NCI-H446 (cell line): Measurements from ENCODE around the gene NCOR1.
"Not testable (repeated sequence)": the region's sequence is repeated elsewhere in the genome, so short reads cannot be mapped to it uniquely, and the experiment has no call there.

Experiments used
- DNase-seq, 2 experiments: peaks; one replicate each; lab custom pipeline; 2025; lab: John Stamatoyannopoulos, UW

The NCOR1 gene

DNA sequence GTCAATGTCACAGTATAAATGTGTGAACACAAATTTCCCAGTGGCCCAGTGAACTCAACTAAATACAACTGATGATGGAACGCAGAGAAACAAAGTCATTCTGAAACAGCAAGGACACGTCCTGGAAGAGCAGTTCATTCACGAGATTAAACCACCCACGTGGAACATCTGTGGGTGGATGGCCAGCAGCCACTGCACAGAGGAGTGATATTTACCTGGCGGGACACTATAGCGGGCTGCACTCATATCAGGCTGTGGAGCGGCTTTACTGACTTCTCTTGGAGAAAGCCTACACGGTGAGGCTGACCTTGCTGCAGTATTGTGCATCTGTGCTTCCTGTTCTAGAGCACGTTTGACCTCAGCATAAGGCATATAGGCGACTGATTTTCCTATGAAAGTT lies 128.4 kb downstream of the NCOR1 start:
- DNase-seq = no peak

DNA sequence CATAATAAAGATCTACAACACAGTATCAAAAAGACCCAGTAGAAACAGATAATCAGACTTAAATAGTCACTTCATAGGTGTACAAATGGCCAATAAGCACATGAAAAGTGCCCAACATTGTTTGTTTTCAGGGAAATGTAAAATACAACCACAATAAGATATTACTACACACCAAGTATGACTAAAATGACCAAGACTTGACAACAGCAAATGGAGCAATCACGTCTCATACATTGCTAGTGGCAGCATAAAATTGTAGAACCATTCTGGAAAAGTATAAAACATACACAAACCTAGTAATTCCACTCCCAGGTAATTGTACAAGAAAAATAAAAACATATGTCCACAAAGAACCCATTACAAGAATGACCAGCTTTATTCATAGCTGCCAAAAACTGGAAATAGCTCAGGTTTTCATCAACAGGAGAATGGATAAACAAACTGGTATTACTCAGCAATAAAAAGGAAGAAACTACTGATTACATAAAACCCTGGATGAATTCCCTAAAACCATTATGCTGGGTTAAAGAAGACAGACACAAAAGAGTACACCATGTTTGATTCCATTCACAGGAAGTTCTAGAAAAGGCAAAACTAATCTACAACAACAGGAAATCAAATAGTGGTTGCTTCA lies 130.2 kb downstream of the NCOR1 start:
- DNase-seq = no peak

DNA sequence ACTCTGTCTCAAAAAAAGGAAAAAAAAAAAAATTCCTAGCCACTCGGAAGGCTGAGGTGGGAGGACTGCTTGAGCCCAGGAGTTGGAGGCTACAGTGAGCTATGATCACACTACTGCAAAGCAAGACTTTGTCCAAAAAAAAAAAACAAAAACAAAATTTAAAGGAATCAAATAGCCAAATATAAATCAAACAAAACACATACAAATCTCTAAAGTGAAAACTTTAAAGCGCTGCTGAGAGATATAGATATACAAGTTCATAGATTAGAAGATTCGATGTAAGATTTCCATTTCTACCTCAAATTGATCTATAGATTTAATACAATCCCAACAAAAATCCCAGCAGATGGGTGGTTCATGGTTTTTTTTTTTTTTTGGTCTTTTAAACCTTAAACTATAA lies 132.1 kb downstream of the NCOR1 start:
- DNase-seq = no peak

DNA sequence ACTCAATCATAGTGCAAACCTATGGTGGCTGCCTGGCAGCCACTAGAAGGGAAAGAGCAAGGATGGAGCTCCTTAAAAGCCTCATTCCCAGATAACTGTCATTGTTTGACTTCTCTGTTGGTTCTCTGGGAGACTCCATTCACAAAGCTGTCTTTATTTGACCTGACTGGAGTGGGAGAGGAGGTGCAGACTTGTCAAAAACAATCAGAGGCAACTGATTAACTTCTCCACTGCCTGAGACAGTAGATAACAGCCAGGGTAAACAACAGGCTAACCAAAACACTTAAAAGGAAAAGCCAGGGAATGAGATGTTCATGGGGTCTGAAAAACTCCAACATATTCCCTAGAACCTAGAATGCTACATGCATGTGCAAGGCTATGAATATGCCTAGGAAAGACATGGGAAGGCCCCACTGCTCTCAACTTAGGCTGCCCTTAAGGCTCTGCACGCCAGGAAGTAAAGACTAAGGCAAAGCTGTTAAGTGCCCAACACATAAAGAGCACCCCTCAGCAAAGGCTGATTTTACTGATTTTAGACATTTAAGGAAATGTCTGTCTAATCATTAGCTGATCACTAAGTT lies 133.7 kb downstream of the NCOR1 start:
- DNase-seq = no peak

DNA sequence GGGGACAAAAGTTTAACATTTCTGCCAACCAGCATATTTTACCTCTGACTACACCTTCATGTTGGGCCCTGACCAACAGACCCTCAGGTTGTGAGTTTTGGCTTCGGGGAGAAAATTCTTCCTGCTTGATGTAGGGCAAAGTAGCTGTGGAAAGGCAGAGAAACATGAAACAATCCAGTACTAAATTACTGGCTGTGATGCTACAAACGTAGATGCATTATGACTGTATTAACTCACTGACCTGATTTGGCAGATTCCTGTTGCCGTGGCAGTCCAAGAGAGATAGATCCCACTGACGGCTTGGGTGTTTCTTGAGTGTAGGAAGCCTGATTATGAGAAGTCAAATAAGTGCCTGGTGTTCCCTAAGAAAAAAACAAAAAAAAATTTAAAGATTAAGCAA lies 135.0 kb downstream of the NCOR1 start:
- no peak for DNase-seq

DNA sequence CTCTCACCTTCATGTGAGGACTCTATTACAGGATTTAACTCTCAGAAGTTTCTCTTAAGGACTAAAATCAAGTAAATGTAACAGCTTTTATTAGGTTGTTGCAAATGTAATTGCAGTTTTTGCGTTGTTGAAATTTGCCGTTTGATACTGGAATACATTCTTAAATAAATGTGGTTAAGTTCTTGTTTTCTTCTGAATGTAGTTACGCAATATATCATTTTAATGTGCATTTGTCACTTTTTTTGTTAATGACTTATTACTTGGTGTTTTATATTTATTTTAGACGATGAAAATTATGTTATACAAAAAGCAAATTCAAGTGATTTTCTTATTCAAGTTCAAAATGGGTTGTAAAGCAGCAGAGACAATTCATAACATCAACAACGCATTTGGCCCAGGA lies 139.4 kb downstream of the NCOR1 start:
- no peak for DNase-seq

DNA sequence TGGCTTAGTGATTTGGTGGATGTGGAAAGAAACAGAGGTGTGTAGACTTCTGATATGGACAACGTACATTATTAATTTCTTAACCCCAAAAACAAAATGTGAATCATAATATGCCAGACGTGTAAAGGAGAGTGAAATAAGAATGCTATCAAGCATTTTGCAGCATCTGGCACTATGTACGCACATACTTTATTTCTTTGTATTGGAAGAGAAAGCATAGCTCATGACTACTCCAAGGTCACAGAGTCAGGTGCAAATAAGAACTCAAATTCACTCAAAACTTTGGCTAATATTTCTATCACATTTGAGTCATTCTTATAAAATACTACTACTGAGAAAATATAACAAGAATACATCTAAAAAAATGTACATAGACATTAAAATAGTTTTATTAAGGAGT lies 140.9 kb downstream of the NCOR1 start:
- no peak for DNase-seq

DNA sequence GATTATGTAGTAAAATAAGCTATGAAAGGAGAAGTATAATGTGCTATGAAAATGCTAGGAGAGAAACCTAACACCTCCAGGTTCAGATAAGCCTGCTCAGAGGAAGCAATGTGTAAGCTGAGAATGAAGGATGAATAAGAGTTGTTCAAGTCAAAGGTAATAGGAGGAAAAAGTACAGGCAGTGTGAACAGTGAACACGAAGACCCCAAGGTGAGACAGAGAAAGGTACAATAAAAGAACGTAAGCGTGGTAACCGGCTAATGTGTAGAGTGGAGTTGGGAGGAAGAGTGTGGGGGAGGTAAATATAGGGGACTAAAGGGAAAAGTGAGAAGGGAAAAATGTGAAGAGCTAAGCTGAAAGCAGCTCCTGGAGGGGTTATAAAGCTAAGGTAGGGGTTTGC lies 141.5 kb downstream of the NCOR1 start:
- no peak for DNase-seq

DNA sequence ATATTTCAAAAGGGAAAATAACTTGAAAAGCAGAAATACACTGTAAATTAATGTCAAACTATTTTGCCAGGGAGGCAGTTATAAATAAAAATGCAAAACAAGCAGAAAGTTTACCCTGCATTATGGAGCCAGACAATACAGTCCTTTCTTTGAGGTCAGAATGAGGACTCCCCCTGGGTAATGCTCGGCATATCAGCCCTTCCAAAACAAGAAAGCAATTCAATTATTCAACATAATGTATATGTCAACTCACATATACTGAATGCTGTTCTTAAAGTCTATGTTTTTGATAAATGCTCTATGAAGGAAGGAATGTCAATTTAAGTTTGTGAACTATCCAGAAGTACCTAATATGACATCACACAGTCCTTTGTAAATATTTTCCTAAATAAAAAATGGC lies 143.3 kb downstream of the NCOR1 start:
- no peak for DNase-seq

DNA sequence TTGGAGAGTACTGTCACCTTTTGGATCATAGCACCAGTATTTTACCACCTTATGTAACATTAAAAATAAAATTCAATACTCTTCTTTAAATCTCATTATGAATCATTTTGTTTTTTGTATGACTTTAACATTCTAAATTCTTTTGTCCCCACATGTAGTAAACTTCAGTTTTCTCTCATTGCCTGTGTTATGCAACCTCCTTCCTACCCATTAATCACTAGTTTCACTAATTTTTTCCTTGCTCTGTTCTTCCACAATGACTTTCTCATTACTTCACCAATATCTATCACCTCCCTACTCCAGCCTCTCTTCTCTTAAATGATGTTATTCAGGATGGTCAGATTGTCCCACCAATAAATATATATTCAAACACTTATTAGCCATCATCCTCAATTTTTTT lies 147.0 kb downstream of the NCOR1 start:
- DNase-seq = no peak

DNA sequence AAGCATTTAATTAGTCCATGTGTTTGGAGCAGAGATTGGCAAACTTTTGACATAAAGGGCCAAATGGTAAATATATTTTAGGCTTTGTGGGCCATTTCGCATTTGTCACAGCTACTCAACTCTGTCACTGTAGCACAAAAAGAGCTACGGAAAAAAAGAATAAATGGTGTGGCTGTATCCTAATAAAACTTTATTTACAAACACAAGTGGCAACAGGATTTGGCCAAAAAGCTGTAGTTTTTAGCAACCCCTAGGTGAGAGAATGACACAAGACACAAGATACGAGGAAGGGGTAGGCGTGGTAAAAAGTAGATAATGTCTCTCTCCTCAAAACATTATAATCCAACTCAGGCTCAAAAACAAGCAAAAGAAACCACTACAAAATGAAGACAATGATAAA lies 149.2 kb downstream of the NCOR1 start:
- DNase-seq = no peak

DNA sequence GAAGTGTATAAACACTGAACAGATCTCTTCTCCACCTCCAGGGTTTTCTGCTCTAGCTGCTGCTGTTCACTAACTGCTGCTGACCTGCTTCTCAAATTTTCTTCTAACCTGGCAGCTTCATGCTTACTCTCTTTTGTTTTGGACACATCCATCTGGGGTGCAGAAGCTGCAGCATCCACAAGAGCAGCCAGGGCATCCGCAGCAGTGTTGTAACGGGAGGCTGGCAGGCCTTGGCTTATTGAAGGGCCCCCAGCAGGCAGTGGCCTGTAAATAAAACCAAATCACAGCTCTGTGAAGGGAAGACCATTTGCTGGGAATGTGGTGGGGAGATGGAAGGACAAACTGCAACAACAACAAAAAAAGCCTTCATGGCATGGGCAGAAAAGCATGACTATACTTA lies 153.7 kb downstream of the NCOR1 start:
- no peak for DNase-seq

DNA sequence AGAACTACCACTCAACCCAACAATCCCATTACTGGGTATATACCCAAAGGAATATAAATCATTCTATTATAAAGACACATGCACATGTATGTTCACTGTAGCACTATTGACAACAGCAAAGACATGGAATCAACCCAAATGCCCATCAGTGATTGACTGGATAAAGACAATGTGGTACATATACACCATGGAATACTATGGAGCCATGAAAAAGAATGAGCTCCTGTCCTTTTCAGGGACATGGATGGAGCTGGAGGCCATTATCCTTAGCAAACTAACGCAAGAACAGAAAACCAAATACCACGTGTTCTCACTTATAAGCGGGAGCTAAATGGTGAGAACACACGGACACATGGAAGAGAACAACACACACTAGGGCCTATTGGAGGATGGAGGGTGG lies 160.2 kb downstream of the NCOR1 start:
- DNase-seq = not testable (repeated sequence)

DNA sequence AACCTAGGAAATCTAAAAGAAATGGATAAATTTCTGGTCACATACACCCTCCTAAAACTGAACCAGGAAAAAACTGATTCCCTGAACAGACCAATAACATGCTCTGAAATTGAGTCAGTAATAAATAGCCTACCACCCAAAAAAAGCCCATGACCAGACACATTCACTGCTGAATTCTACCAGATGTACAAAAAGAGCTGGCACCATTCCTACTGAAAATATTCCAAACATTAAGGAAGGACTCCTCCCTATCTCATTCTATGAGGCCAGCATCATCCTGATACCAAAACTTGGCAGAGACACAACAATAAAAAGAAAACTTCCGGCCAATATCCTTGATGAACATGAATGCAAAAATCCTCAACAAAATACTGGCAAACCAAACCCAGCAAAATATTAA lies 162.8 kb downstream of the NCOR1 start:
- DNase-seq = no peak

DNA sequence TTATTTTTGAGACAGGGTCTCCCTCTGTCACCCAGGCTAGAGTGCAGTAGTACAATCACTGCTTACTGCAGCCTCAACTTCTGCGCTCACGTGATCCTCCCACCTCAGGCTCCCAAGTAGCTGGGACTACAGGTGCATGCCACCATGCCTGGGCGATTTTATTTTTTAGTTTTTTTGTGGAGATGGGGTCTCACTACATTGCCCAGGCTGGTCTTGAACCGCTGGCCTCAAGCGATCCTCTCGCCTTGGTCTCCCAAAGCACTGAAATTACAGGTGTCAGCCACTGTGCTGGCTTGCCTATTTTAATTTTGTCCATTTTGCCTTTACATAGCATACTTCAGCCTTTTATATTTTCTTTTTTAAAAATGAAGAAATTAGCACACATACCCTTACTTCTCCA lies 164.5 kb downstream of the NCOR1 start:
- DNase-seq = no peak

DNA sequence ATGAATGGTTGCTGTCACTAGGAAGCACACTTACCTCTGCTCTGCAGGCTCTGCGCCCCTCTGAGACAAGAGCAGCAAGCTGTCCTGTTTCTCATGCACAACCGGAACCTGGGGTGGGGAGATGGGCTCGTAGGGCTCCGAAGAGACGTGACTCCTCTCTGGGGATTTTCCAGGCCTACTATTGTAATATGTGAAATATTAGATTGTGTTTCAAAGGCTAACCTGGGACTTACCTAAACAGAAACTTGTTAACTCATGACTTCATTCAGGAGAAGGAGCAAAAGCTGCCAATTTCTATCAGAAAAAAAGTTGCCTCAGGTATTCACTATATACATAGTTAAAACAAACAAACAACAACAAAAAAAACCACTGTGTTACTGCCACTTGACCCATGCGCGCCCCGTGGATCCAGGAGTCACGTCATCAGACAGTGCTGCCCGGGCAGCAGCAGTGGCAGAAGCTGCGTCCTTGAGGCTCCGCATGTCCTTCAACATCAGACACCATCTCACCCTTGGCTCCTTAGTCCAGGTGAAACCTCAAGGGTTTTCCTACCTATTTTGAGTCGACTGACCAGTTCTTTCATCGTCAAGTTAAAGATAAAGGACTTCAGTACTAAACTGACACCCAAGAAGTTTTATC lies 166.4 kb downstream of the NCOR1 start:
- no peak for DNase-seq

DNA sequence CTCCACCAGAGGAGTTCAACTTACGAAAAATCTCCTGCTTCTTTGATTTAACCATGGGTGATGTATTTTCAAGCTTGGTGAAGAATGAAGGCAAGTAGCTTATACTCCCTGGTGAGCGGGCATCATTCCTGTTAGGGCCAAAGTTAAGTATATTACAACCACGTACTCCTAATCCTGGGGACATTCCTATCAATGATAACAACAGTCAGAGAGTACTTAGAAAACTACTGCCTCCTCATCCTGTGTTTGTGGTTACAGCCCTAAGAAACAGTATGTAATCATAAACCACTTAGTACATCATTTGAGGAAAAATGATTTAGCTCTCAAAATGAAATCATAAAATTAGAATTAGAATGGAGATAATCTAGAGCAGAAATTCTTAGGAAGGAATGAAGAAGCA lies 168.4 kb downstream of the NCOR1 start:
- DNase-seq = no peak

DNA sequence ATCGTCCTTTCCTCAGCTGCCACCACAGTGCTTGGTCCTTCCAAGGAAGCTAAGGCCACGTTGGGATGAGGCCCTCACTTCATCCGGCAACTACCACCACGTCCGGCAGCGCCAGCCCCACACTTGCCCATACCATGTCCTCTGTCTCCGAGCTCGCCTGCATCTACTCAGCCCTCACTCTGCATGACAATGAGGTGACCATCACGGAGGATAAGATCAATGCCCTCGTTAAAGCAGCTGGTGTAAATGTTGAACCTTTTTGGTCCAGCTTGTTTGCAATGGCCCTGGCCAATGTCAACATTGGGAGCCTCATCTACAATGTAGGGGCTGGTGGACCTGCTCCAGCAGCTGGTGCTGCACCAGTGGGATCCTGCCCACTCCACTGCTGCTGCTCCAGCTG lies 170.8 kb downstream of the NCOR1 start:
- DNase-seq = no peak

DNA sequence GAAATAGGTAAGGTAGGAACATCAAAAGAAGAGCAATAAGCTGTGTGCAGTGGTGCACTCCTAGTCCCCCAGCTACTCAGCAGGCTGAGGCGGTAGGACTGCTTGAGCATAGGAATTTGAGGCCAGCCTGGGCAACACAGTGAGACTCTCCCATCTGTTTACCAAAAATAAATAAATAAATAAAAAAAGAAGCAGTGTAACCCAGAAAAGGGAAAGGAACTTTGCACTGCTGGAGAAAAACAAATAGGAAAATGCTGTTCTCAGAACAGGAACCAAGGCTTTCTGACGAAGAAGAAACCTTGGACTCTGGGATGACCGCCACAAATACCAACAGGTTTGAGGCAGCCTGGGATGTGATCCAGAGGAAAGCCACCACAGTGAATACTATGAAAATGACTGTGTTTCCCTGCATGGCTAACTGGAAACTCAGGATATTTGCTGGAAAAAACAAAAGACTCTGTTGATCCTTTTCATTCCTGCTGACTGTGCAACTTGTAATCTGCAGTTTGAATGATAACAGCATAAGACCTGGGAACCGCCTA lies 174.6 kb downstream of the NCOR1 start:
- DNase-seq = no peak

DNA sequence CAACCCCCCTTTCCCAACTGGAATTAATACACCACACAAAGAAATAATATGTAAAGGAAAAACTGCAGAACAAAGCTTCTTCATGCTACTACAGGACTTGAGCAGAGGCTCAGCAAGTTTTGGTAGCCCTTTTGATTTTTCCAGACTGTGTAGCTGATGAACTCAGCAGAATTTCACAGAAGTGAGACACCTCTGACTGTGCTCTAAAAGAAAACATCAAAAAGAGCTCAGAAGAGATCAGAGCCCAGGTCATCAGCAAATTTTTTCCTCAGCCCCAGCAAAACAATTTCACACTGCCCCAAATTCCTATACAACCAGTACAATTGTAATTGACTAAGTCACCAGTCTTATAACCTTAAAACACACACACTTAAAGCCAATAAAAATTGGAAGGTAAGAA lies 177.7 kb downstream of the NCOR1 start:
- no peak for DNase-seq

DNA sequence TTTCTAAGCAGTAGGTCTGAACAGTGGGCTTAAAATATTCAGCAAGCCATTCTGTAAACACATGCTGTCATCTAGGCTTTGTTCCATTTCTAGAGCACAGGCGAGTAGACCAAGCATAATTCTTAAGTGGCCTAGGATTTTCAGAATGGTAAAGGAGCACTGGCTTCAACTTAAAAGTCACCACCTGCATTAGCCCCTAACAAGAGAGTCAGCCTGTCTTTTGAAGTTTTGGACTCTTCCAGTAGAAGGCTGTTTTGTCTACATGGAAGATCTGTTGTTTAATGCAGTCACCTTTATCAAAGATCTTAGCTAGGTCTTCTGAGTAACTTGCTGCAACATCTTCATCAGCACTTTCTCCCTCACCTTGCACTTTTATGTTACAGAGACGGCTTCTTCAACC lies 179.1 kb downstream of the NCOR1 start:
- no peak for DNase-seq

DNA sequence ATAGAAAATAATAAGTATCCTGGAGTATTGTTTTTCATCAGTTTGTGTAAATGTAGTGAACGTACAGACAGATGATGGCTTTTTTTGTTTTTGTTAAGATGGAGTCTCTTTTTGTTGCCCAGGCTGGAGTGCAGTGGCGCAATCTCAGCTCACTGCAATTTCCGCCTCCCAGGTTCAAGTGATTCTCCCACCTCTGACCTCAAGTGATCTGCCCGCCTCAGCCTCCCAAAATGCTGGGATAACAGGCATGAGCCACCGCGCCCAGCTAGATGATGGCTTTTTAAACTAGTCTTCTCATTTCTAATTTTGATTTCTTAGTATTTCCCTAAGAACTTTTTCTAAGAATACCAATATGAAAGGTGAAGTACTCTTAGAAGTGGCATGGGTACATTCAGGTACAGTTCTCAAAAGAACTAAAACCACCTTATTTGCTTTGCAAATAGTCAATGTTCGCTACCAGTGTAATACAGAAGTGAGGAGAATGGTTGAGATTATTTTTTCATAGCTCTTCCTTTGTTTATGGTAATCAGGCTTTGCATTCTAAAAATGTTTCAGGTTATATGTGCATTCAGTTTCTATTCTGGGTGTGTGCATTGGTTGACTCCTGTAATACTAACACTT lies 181.5 kb downstream of the NCOR1 start:
- DNase-seq = no peak
